ENCODE measurements around the gene TMED1. TPM values are rescaled to one million over a fixed set of nuclear protein-coding genes. Genes with fewer than 3 reads are reported as not detected.
A peak's percentile ranks its signal among the peaks of the same experiment; 100 is the strongest.

Gene TMED1
- total RNA-seq, 1 experiment from 2014 or later, result 26.3 TPM

- Histone ChIP-seq H3K4me1 (ENCODE audit: control insufficient read depth in 1 of 2, insufficient read depth in 2 of 2, low read length in 2 of 2) (peaks cover 2 to 12% of the 10 kb centered on the region in 2 experiments; a peak in 3 of 4 replicates), H3K27me3 (ENCODE audit: insufficient read depth, low read length) (no peaks in the 10 kb centered on the region), H3K79me2 (ENCODE audit: insufficient read depth, low read length) (no peaks in the 10 kb centered on the region), H3K9ac (ENCODE audit: low read length) (no peak overlapping the region), H3K4me3 (replicated peaks in 1 of 2; ENCODE audit: low read depth in 1 of 2, low read length in 2 of 2) (no peak overlapping the region), H3K9me2 (ENCODE audit: insufficient read depth) (no peaks in the 10 kb centered on the region), H3K4me2 (ENCODE audit: low read length) (no peak overlapping the region), H3K36me3 (ENCODE audit: control insufficient read depth in 1 of 2, insufficient read depth in 2 of 2, low read length in 2 of 2) (peaks cover 9 to 13% of the 10 kb centered on the region in 2 experiments; a peak in 3 of 4 replicates), H3K9me3 (ENCODE audit: control insufficient read depth in 1 of 2, insufficient read depth in 1 of 2, low read depth in 1 of 2, low read length in 2 of 2) (no peaks in the 10 kb centered on the region), H3K27ac (ENCODE audit: low read depth, low read length) (no peak overlapping the region), H2AFZ (ENCODE audit: low read depth, low read length, poor library complexity, severe bottlenecking) (no peak overlapping the region), H4K20me1 (ENCODE audit: insufficient read depth) (no peaks in the 10 kb centered on the region)
- DNase-seq (ENCODE audit: low read depth, low spot score) (no peak), ATAC-seq (no peak)
- intact Hi-C loops (cut with micrococcal nuclease), result no loop called here
- CTCF ChIA-PET, result no interaction called here
- POLR2A ChIA-PET, result no interaction called here
- RAD21 ChIA-PET (ENCODE audit: low non-redundant PET in 1 of 2, low total read pairs in 2 of 2, uncharacterized antibody in 2 of 2, unreplicated experiment in 2 of 2), result no interaction called here
- TF ChIP-seq ELF1 (IDR thresholded peaks at IDR 0.05; ENCODE audit: borderline replicate concordance, low read depth) (no peak), REST (IDR thresholded peaks at IDR 0.05; ENCODE audit: low read depth) (no peak), ZBTB33 (IDR thresholded peaks at IDR 0.05; ENCODE audit: extremely low read depth, insufficient replicate concordance, low read length) (no peak), CTCF (IDR thresholded peaks at IDR 0.05 in 2 of 3, conservative IDR thresholded peaks at IDR 0.05 in 1 of 3; ENCODE audit: borderline replicate concordance in 1 of 3, insufficient read depth in 1 of 3, low read depth in 2 of 3, low read length in 2 of 3) (no peak), MAX (IDR thresholded peaks at IDR 0.05) (no peak), RAD21 (IDR thresholded peaks at IDR 0.05; ENCODE audit: low read depth) (no peak), POLR2AphosphoS5 (IDR thresholded peaks at IDR 0.05; ENCODE audit: low read depth, low read length) (no peak), FOSL1 (IDR thresholded peaks at IDR 0.05; ENCODE audit: low read depth) (no peak), ATF3 (IDR thresholded peaks at IDR 0.05) (no peak), SIN3A (IDR thresholded peaks at IDR 0.05; ENCODE audit: low read depth) (no peak), SRF (IDR thresholded peaks at IDR 0.05; ENCODE audit: low read depth) (no peak)
- BruUV-seq (replicated peaks), result TSS peak; percentile 39
Measured at GRCh38 chr19:10830931-10831779, 4.9 kb downstream of the TMED1 start.
